ENCODE data around the gene EYS.

DNA sequence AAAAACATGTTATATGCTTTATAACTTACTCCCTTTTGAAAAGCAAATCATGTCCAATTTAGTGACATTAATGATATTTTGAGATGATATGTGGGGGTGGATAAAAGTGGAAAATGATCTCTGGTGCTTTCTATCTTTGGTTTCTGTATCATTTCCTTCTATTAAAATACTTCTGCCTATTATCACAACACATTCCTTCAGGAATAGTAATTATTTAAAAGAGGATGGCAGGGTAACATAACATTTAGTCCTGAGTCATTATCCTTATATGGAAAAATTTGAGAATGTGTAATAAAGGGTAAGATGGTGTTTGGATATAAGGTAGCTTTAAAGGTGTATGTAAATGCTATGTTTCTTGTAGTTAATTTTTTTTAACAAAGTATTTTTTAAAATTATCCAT lies 1413.7 kb downstream of the EYS start:
- TF ChIP-seq, protein P1, sequence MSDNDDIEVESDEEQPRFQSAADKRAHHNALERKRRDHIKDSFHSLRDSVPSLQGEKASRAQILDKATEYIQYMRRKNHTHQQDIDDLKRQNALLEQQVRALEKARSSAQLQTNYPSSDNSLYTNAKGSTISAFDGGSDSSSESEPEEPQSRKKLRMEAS (IDR thresholded peaks at IDR 0.05; ENCODE audit: low read depth, low read length): no peak
- TF ChIP-seq, protein P2, sequence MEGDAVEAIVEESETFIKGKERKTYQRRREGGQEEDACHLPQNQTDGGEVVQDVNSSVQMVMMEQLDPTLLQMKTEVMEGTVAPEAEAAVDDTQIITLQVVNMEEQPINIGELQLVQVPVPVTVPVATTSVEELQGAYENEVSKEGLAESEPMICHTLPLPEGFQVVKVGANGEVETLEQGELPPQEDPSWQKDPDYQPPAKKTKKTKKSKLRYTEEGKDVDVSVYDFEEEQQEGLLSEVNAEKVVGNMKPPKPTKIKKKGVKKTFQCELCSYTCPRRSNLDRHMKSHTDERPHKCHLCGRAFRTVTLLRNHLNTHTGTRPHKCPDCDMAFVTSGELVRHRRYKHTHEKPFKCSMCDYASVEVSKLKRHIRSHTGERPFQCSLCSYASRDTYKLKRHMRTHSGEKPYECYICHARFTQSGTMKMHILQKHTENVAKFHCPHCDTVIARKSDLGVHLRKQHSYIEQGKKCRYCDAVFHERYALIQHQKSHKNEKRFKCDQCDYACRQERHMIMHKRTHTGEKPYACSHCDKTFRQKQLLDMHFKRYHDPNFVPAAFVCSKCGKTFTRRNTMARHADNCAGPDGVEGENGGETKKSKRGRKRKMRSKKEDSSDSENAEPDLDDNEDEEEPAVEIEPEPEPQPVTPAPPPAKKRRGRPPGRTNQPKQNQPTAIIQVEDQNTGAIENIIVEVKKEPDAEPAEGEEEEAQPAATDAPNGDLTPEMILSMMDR (IDR thresholded peaks at IDR 0.05; ENCODE audit: low read depth, low read length): no peak
- TF ChIP-seq POLR2A (IDR thresholded peaks at IDR 0.05; ENCODE audit: extremely low read depth, insufficient read length): no peak
